Islet precursor cell (in vitro differentiated cells): Measurements from ENCODE around the gene EXOC4.

Experiments
- DNase-seq: peaks from one replicate; pipeline ENCODE4 v3.0.0-alpha.2; 2018

EXOC4 gene

DNA sequence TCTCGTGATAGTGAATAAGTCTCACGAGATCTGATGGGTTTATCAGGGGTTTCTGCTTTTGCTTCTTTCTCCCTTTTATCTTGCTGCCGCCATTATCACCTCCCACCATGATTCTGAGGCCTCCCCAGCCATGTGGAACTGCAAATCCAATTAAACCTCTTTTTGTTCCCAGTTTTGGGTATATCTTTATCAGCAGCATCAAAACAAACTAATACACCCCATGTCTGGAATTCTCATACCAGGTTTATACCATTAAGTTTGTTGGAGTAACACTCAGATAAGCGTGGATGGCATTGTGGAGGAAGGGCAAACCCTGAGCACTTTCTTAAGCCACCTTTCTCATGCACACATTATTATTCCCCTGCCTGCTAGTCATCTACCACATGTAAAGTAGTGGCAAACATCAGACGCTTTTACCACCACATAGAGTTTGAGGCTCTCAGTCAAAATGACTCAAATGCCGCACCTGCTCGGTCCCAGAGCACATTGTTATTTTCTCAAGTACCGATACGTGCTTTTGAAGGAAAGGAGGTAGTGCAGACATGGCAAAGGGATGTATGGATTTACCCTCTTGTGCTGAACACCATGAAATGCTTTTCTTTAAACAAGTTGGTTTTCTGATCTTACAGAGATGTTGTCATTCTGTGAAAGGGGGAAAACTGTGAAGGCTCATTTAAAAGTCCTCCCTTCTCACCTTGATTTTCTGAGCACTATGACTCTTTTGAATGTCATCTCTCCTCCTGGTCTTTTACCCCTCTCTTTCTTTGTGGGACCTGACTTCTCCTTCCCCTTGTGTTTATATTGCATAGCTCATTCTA lies 429.7 kb downstream of the EXOC4 start:
- no peak for DNase-seq

- DNase-seq, result no peak
Observed at GRCh38 chr7:133683182-133683454, 430.2 kb downstream of the EXOC4 start.

DNA sequence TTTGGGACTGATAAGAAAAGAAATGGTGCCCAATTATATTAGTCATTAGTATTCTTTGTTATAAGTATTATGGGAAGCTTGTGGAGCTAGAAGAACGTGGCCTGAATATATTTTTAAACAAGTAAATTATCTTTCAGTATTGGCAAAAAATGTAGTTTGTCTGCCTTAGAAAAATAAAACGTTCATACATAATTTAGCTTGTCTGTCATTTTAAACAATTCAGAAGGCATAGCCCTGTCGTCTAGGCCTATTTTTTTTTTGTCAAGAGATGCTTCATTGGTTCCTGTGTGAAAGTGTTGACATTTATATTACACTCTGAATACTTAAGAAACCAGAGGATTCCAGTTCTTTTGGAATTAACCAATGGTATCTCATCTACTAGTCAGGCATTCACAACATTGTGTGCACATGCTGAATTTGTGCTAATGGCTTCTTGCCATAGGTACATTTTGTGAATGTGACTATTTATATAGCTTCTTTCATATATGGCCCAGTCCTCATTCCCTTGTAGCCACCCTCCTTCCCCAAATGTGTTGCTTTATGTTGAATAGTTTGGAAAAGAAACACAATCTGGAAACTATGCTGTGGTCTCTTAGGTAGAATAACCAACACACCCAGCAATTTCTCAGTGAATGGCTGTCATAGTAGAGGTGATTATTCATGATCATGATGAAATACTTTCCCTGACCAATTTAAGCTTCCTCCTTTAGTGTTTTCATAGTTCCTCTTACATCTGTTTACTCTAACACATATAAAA lies 435.8 kb downstream of the EXOC4 start:
- DNase-seq, result no peak

GRCh38 chr7:133690740-133691139 lies 437.9 kb downstream of the EXOC4 start:
- no peak for DNase-seq

DNA sequence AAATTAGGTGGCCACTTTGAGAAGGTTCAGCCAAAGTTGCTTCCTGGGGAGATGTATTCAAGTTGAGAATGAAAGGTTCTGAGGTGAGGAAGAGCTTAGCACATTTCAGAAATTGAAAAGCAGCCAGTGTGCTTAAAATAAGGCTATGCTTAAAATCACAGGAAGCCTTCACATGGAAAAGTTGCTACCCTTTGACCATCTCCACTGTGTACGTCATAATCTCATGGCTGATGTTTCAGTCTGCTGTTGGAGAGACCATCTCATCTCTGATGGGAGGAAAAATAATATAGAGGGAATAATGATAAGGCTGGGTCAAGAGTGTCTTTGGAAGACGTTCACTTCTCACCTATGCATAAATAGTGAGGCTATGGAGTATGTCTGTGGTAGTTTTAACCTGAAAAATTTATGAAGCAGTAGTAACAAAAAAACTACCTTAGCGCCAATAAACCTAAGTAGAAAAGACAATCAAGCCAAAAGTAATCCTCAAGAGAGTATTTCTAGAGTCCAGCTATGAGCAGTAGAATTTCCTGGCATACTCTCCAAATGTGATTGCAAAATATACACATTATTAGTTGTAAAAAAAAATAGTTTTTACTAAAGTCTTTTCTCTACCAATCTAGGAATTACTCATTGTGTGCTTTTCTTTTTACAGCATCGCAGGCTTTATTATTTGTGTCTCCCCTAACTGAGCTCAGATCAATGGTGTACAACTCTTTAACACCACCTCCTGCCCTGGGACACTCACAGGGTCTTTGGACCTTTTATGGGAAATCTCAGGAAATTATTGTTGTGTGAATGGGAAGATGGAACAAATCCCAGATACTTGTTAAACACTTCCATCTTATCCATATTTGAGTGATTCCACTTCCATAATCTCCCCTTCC lies 439.1 kb downstream of the EXOC4 start:
- no peak for DNase-seq

GRCh38 chr7:133693281-133693680 lies 440.4 kb downstream of the EXOC4 start:
- no peak for DNase-seq

GRCh38 chr7:133696056-133696455 lies 443.2 kb downstream of the EXOC4 start:
- peak; percentile 79 for DNase-seq

DNA sequence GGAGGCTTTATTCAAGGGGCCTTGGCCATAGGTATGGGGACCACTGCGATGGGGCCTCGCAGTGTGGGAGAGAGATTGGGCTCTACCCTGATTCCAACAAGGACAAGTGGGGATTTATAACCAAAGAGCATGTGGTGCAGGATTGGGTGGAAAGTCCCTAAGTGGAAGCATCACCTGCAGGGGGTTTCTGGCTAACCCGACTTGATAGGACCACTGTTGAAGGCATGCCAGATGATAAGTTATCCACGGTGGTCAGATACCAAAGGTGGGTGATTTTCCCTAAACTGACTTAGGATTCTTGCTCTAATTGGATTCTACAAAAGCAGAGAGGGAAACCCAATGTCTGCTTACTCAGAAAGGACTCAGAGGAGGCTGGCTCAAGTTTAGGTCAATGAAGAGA lies 444.7 kb downstream of the EXOC4 start:
- DNase-seq, result no peak

- DNase-seq, result peak; percentile 56
Observed at GRCh38 chr7:133698127-133698526, 445.2 kb downstream of the EXOC4 start.

- DNase-seq, result no peak
Observed at GRCh38 chr7:133699386-133699785, 446.5 kb downstream of the EXOC4 start.

DNA sequence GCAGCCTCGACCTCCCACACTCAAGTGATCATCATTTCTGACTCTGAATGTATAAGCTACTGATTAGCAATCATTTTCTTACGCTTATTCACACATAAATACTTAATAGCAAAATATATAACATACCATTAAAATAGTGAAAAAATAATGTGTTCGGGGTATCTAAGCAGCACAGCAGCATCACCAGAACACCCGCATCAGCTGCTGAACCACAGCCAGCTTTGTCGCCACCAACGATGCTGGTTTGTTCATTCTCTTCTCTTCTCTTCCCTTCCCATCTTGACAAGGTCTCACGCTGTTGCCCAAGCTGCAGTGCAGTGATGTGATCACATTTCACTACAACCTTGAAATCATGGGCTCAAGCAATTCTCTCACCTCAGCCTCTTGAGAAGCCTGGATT lies 449.2 kb downstream of the EXOC4 start:
- DNase-seq, result no peak

- DNase-seq, result no peak
Observed at GRCh38 chr7:133702960-133703359, 450.1 kb downstream of the EXOC4 start.

GRCh38 chr7:133703547-133703946 lies 450.7 kb downstream of the EXOC4 start:
- DNase-seq, result no peak

DNA sequence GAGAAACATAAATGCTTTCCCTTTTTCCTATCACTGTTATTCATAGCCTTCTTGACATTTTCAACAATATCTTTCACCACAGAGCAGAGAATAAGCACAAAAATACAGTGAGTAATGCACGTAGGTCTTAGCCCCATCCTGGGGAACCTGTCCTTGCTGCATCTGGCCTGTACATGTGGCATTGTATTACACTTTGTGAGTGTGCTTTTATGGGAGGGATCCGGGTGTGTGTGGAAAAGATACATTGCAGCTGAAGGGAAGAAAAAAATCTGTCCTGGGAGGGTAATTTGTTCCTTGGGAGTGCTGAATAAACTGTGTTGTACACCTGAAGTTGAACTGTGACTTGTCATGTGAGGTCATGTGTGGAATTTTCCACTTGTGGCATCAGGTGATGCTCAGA lies 451.6 kb downstream of the EXOC4 start:
- DNase-seq, result no peak

- peak; percentile 58 for DNase-seq
Observed at GRCh38 chr7:133705596-133705995, 452.7 kb downstream of the EXOC4 start.

DNA sequence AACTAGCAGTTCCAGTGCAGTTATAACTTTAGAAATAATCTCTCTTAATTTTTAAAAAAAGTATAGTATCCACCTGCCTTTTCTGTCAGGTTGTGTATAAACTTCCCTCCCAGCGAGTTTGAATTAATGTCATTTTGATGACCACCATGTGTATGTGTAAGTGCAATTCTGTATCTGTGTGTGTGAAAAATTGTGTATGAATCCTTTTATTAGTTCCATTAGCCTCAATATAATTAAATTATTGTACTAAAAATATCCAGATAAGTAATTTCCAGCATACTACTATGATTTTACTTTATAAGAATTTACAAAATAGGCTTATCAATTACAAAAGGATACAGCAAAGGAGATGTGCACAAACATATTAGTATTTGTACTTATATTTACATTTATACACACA lies 453.1 kb downstream of the EXOC4 start:
- no peak for DNase-seq

DNA sequence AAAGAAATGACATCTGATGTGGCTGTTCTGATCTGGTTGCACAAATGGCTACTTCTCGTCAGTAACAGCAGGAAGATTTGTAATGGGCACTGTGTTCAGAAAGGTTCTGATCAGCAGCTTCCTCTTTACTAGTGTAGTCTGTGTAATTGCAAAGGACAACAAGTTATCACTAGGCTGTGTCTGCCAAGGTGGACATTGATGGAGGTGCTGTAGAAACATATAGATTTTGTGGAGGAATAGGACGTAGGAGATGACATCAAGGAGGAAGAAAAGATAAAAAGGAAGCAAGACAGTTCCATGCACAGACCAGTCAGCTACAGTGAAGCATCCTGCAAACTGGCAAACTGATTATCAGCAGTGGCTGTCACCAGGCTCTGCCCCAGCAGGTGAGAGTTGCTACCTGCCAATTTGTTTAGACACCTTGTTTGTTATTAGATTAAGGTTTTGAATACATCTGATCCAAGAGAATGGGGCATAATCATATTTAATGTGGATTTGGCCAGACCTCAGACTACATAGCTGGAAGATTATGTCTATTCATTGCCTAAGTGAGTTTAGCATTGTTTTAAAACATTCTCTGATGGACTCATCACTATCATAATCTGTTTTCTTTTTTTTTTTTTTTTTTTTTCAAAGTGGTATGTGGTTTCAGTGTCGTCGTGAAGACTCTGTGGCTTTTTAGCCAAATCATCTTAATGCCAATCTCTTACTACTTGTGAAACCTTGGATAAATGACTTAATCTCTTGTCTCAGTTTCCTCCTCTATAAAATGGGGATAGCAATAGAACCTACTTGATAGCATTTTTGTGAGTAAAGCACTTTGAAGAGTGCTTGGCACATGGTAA lies 456.4 kb downstream of the EXOC4 start:
- no peak for DNase-seq

GRCh38 chr7:133712544-133712943 lies 459.7 kb downstream of the EXOC4 start:
- no peak for DNase-seq

GRCh38 chr7:133714654-133715053 lies 461.8 kb downstream of the EXOC4 start:
- DNase-seq, result no peak

- DNase-seq, result no peak
Observed at GRCh38 chr7:133718131-133718530, 465.3 kb downstream of the EXOC4 start.

- DNase-seq, result no peak
Observed at GRCh38 chr7:133723044-133723443, 470.2 kb downstream of the EXOC4 start.

DNA sequence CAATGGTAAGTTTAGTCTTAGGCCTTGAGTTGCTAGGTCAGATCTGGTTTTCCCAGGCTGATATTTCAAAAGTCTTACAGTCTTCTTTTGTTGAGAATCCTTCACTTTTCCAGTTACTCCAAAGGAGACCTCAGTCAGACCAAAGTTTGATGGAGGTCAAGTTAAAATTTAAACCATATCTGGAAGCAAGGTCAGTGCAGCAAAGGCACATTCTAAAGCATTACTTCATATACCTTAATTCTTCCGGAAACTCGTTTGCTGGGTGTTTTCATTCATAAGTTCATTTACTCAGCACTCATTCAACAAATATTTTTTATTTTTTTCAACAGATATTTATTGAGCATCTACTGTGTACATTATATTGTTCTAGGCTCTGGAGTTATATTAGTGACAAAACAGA lies 471.3 kb downstream of the EXOC4 start:
- no peak for DNase-seq

- DNase-seq, result no peak
Observed at GRCh38 chr7:133724694-133725093, 471.8 kb downstream of the EXOC4 start.
